ENCODE data around the gene NSUN4. TPM values are rescaled to one million over a fixed set of nuclear protein-coding genes. Genes with fewer than 3 reads are reported as not detected.

NSUN4 gene
- 12.5 TPM for polyA plus RNA-seq (2013, experiment 1 of 2)
- polyA plus RNA-seq (2013, experiment 2 of 2), result 11.9 TPM

DNA sequence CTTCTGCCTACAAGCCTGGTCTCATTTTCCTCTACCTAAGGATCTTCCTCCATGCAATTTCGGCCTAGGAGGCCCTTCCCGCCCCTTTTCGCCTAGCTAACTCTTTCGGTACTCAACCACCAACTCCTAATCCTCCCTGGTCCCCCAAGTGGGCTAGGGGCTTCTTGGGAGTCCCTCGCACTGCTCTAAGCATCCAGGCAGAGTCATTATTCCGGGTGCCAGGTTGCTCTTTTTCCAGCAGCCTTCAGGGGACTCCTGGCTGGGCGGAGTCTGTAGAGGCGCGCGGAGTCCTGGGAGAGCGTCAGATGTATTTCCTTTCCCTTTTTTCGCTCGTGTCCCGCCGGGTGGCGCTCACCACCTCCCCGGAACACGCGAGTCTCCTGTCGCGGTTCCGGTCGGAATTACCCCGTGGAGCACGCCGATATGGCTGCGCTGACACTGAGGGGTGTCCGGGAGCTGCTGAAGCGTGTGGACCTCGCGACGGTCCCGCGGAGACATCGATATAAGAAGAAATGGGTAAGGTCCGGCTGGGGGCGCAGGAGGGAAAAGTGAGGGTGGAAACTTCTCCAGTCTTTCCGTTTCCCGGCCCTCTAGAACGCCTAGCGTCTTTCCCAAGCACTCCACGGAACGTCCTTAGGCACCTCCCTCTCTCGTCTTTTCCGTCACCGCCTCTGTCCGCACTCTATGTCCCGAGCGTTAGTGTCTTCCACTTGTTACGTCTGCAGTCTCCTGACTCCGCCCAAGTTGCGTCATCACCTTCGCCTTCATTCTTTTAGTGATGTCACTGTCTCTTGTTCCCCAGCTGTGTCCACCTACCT is at the start of gene NSUN4:
NSUN4 (plus strand) TSS at position 404 of the 818 bp plus-strand sequence; CDS start at position 424, 20 bp downstream.
- peaks cover 24% of the 10 kb centered on the region for H3K36me3 ChIP-seq (ENCODE audit: insufficient read depth, low read length)
- H3K9me3 ChIP-seq (ENCODE audit: insufficient read depth, low read depth, low read length), result no peaks in the 10 kb centered on the region
- peak within 1 kb of the TSS; percentile 90 for H3K4me3 ChIP-seq (ENCODE audit: low read length)
- H3K4me1 ChIP-seq (ENCODE audit: insufficient read depth, low read length), result no peaks in the 10 kb centered on the region
- no peaks in the 10 kb centered on the region for H3K27me3 ChIP-seq (ENCODE audit: insufficient read depth, low read length)
- peak within 1 kb of the TSS; percentile 95 for H3K9ac ChIP-seq (ENCODE audit: low read depth, low read length)
- H3K27ac ChIP-seq (ENCODE audit: low read depth, low read length), result peak within 1 kb of the TSS; percentile 90
- WGBS, result under 1% methylated on average over 53 of the region's 53 CpGs

DNA sequence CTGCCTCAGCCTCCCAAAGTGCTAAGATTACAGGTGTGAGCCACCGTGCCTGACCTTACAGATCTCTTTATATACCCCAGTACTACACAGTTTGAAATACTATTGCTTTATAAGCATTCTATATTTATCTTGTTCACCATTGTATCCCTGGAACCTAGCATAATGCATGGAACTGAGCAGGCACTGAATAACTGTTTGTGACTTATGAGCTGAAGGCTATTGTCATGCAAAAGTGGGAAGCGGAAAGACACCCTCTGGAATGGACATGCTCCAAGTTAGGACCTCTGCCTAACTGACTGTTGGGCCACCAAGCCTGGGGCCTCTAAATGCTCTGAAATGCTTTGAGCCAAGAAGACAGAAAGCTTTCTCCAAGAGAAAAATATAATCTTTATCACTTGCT is 45.3 kb upstream of the NSUN4 start:
- WGBS, result 93% methylated on average over 2 of the region's 2 CpGs
- Histone ChIP-seq H3K27ac (ENCODE audit: low read depth, low read length) (no peak overlapping the region), H3K9me3 (ENCODE audit: insufficient read depth, low read depth, low read length) (no peaks in the 10 kb centered on the region), H3K4me3 (ENCODE audit: low read length) (no peak overlapping the region), H3K36me3 (ENCODE audit: insufficient read depth, low read length) (peaks cover 50% of the 10 kb centered on the region), H3K27me3 (ENCODE audit: insufficient read depth, low read length) (no peaks in the 10 kb centered on the region), H3K9ac (ENCODE audit: low read depth, low read length) (no peak overlapping the region), H3K4me1 (ENCODE audit: insufficient read depth, low read length) (peaks cover 15% of the 10 kb centered on the region)

DNA sequence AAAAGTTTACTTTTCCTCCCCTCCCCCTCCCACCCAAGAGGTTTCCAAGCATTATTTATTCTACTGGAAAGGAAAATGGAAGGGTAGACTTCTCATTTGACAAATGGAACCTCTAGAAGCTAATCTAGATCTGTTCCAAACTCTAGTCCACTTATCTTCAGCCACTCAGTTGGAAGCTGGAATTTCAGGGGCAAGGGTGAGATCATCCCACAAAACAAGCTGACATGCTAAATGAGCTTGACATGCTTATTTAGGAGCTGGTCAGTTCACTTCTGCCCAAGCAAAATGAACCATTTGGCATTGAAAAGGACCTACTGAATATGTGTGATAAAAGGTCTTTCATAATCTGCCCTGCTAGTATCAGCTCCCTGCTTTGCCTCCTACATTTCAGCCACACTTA is 42.2 kb upstream of the NSUN4 start:
- H3K4me3 ChIP-seq (ENCODE audit: low read length), result 0 out of 2 replicates have a peak overlapping the region, but pooled peaks have one; percentile 12
- no peak overlapping the region for H3K9ac ChIP-seq (ENCODE audit: low read depth, low read length)
- peaks cover 25% of the 10 kb centered on the region for H3K4me1 ChIP-seq (ENCODE audit: insufficient read depth, low read length)
- peaks cover 41% of the 10 kb centered on the region for H3K36me3 ChIP-seq (ENCODE audit: insufficient read depth, low read length)
- no peaks in the 10 kb centered on the region for H3K9me3 ChIP-seq (ENCODE audit: insufficient read depth, low read depth, low read length)
- H3K27ac ChIP-seq (ENCODE audit: low read depth, low read length), result peak overlapping the region; percentile 64; the same call in 1 of the 2 replicates
- H3K27me3 ChIP-seq (ENCODE audit: insufficient read depth, low read length), result no peaks in the 10 kb centered on the region

DNA sequence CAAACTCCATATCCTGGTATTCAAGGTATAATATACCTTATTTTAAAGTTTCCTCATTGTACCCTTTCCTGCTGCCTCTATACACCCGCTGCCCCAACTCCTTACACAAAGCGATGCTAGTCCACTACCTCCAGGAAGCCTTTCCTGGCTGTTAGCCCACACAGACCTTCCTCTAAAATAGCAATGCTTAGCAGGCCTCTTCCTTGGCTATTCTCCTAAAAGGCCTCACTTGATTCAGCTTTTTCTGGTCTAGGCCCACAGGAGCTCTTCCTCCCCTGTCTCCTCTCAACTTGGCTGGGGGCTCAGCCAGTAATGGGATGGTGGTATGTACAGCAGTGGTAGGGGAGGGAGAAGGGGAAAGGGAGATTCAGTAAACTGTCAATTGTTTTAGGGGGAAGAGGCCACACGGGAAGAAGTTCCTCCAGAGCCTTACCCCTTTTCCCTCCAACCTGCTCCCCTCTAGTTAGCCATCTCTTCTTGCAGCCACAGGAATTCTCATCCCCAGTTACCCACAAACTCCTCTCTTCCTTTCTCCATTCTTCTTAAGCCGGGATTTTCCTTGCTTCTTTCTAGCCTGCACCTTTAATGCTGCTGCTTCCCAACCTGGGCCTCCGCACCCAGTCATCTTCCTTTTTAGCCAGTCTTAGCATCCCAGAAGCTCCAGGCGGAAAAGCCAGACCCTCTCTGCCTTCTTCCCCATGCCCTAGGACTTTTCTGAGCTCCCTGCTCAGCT is 39.8 kb upstream of the NSUN4 start:
- H3K9ac ChIP-seq (ENCODE audit: low read depth, low read length), result peak overlapping the region; percentile 92
- H3K27me3 ChIP-seq (ENCODE audit: insufficient read depth, low read length), result no peaks in the 10 kb centered on the region
- no peaks in the 10 kb centered on the region for H3K9me3 ChIP-seq (ENCODE audit: insufficient read depth, low read depth, low read length)
- H3K4me3 ChIP-seq (ENCODE audit: low read length), result peak overlapping the region; percentile 82
- H3K27ac ChIP-seq (ENCODE audit: low read depth, low read length), result peak overlapping the region; percentile 33; the same call in 1 of the 2 replicates
- 64% methylated on average over 6 of the region's 6 CpGs for WGBS
- peaks cover 21% of the 10 kb centered on the region for H3K36me3 ChIP-seq (ENCODE audit: insufficient read depth, low read length)
- H3K4me1 ChIP-seq (ENCODE audit: insufficient read depth, low read length), result peaks cover 25% of the 10 kb centered on the region

DNA sequence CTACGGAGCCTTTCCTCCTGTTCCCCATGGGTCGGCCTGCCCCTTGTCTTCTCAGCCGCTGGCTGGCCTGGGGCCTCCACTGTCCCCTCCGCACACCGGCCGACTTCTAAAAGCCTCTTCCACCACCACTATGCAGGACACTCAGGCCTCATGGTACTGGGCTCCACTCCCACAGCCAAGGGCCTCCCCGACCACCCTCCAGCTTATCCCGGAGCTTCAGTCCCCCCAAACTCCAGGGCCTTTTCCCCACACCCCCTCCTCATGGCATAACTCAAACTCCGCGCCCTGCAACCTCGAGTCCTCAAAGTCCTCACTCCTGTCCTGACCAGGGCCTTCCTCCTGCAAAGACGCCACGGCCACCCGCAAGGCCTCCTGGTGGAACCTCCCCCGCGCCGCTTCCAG is 39.2 kb upstream of the NSUN4 start:
- peaks cover 20% of the 10 kb centered on the region for H3K36me3 ChIP-seq (ENCODE audit: insufficient read depth, low read length)
- peak overlapping the region; percentile 82 for H3K4me3 ChIP-seq (ENCODE audit: low read length)
- no peaks in the 10 kb centered on the region for H3K9me3 ChIP-seq (ENCODE audit: insufficient read depth, low read depth, low read length)
- no peaks in the 10 kb centered on the region for H3K27me3 ChIP-seq (ENCODE audit: insufficient read depth, low read length)
- WGBS, result 23% methylated on average over 17 of the region's 17 CpGs
- peak overlapping the region; percentile 92 for H3K27ac ChIP-seq (ENCODE audit: low read depth, low read length)
- H3K9ac ChIP-seq (ENCODE audit: low read depth, low read length), result peak overlapping the region; percentile 92
- peaks cover 25% of the 10 kb centered on the region for H3K4me1 ChIP-seq (ENCODE audit: insufficient read depth, low read length)

DNA sequence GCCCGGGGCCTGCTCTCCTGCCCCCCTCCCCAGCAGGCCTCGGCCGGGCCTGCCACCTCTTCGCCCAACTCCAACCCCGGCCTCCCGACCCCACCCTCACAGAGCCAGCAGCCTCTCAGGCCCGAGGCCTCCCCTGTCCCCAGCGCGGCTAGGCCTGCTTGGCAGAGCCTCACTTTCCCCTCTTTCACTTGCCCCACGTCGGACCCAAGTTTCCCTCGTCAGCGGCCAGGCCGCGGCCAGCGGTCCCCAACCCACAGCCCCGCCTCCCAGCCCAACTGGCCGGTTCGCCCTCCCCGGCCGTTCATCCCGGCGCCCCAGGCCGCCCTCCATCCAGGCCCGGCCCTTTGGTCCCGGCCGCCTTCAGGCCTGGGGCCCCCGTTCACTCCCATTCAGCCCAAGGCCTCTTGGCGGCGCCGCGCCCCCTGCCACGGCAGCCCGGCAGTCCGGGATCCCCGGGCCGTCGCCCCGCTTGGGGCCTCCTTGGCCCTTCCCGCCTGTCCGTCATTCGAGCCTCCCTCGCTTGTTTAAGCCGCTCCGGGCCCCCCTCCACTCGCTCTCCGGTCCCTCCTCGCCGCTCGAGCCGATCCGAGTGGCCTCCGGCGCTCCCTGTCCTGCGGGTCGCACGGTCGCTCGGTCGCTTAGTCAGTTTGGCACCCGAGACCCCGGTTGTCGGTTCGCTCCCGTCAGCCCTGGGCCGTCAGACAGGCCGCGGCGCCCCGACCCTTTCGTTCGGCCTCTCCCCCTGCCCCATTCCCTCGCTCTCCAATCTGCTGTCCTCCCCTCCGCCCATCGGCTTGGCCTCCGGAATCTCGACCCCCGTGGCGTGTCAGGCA is 38.6 kb upstream of the NSUN4 start:
- Histone ChIP-seq H3K27ac (ENCODE audit: low read depth, low read length) (peak overlapping the region; percentile 92), H3K27me3 (ENCODE audit: insufficient read depth, low read length) (no peaks in the 10 kb centered on the region), H3K36me3 (ENCODE audit: insufficient read depth, low read length) (peaks cover 14% of the 10 kb centered on the region)

DNA sequence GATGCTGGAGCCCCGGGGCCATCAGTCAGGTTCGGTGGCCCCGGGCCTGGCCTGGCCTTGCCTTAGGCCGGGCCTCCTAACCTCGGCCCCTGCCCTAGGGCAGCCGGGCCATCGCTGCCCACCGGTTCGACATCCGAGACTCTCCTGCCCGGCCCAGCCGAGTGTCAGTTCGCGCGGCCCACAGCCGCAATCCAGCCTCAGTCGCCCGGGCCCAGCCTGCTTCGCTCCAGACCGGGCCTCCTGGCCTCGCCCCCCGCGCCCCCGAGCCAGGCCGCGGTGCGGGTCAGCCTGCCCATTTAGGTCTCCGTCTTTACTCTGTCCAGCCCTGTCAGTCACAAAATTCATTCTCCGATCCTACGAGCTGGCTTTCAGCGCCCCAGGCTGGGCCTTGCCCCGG is 38.0 kb upstream of the NSUN4 start:
- H3K9me3 ChIP-seq (ENCODE audit: insufficient read depth, low read depth, low read length), result no peaks in the 10 kb centered on the region
- WGBS, result 0% methylated on average over 32 of the region's 32 CpGs

More for the DNA sequence above, 38.6 kb upstream of the NSUN4 start:
- Histone ChIP-seq H3K4me3 (ENCODE audit: low read length) (peak overlapping the region; percentile 82), H3K4me1 (ENCODE audit: insufficient read depth, low read length) (peaks cover 28% of the 10 kb centered on the region), H3K9me3 (ENCODE audit: insufficient read depth, low read depth, low read length) (no peaks in the 10 kb centered on the region), H3K9ac (ENCODE audit: low read depth, low read length) (peak overlapping the region; percentile 92)
- under 1% methylated on average over 79 of the region's 79 CpGs for WGBS

DNA sequence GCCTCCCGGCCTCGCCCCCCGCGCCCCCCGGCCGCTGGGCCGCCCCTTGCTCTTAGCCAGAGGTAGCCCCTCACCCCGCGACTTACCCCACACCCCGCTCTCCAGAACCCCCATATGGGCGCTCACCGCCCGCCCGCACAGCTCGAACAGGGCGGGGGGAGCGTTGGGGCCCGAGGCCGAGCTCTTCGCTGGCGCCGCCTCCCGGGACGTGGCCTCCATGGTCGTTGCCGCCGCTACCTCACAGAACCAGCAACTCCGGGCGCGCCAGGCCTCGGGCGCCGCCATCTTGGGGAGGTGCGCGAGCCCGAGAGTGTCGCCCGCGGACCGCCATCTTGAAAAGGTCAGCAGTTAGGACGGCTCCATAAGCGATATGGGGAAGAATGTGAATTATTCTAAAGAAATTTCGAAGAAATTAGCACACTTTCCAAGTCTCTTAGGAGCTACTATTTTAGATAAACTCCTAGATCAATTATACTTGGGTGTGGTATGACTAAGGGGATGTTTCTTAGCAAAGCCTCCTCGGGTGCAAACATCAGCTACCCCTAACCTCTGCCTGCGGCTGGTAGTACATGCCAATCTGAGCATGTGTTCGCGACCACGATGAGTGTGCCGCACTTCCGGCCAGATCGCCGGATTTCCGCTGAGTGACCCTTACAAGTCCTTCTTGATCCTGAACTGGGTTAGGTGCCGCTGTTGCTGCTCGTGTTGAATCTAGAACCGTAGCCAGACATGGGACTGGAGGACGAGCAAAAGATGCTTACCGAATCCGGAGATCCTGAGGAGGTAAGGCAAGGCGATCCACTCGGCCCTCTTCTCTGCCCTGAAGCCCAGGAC is 37.4 kb upstream of the NSUN4 start, which contains the start of the genes LRRC41 and UQCRH:
LRRC41 (minus strand) TSS at position 579 of the 834 bp plus-strand sequence; CDS start at position 285, 294 bp downstream.
UQCRH (plus strand) TSS at position 661 of the 834 bp plus-strand sequence; CDS start at position 730, 69 bp downstream.
- WGBS, result under 1% methylated on average over 58 of the region's 61 CpGs
- H3K36me3 ChIP-seq (ENCODE audit: insufficient read depth, low read length), result peaks cover 13% of the 10 kb centered on the region; the same call in 1 of the 2 replicates
- peak within 1 kb of the TSS; percentile 92 for H3K27ac ChIP-seq (ENCODE audit: low read depth, low read length)
- peaks cover 33% of the 10 kb centered on the region for H3K4me1 ChIP-seq (ENCODE audit: insufficient read depth, low read length)
- H3K9me3 ChIP-seq (ENCODE audit: insufficient read depth, low read depth, low read length), result no peaks in the 10 kb centered on the region
- no peaks in the 10 kb centered on the region for H3K27me3 ChIP-seq (ENCODE audit: insufficient read depth, low read length)
- peak within 1 kb of the TSS; percentile 82 for H3K4me3 ChIP-seq (ENCODE audit: low read length)
- H3K9ac ChIP-seq (ENCODE audit: low read depth, low read length), result peak within 1 kb of the TSS; percentile 92

More for the DNA sequence above, 38.0 kb upstream of the NSUN4 start:
- Histone ChIP-seq H3K4me3 (ENCODE audit: low read length) (peak overlapping the region; percentile 82), H3K36me3 (ENCODE audit: insufficient read depth, low read length) (peaks cover 13% of the 10 kb centered on the region), H3K9ac (ENCODE audit: low read depth, low read length) (peak overlapping the region; percentile 92), H3K27me3 (ENCODE audit: insufficient read depth, low read length) (no peaks in the 10 kb centered on the region), H3K4me1 (ENCODE audit: insufficient read depth, low read length) (peaks cover 33% of the 10 kb centered on the region), H3K27ac (ENCODE audit: low read depth, low read length) (peak overlapping the region; percentile 92)

DNA sequence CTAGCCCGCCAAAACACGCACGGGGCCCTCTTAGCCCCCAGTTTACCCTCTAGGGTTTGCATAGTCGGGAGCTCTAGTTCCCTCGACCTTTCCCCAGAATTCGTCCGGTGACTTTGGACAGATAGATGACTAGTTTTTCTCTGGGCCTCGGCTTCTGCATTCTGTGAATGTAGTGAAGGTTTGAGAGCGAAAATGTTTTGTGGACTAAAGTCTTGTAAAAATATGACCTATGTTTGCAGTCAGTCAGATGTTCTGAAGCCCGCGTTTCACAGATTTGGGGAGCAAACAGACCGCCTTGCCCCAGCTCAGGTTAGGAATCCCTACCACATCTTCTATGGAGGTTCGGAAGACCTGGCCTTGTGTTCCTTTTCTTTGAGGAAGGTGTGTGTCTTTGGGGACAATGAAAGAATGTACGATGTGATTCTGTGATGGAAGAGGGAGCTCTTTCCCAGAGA is 36.7 kb upstream of the NSUN4 start:
- Histone ChIP-seq H3K4me1 (ENCODE audit: insufficient read depth, low read length) (peaks cover 26% of the 10 kb centered on the region), H3K4me3 (ENCODE audit: low read length) (peak overlapping the region; percentile 82), H3K9me3 (ENCODE audit: insufficient read depth, low read depth, low read length) (no peaks in the 10 kb centered on the region), H3K36me3 (ENCODE audit: insufficient read depth, low read length) (peaks cover 19% of the 10 kb centered on the region), H3K27ac (ENCODE audit: low read depth, low read length) (peak overlapping the region; percentile 92), H3K27me3 (ENCODE audit: insufficient read depth, low read length) (no peaks in the 10 kb centered on the region), H3K9ac (ENCODE audit: low read depth, low read length) (peak overlapping the region; percentile 92)
- under 1% methylated on average over 14 of the region's 14 CpGs for WGBS

DNA sequence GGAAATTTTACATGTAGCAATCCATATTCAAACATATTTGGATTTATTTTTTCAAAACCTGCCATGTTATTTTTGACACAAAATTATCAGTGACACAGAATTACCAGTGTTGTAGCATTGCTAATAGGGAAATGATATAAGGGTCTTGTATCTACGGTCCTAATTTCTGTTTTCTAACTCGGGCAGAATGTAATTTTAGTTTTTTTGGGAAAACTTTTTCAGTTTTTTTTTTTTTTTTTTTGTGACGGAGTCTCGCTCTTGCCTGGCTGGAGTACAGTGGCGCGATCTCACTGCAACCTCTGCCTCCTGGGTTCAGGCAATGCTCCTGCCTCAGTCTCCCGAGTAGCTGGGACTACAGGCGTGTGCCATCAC is 34.5 kb upstream of the NSUN4 start:
- peaks cover 14% of the 10 kb centered on the region for H3K4me1 ChIP-seq (ENCODE audit: insufficient read depth, low read length)
- 0 out of 2 replicates have a peak overlapping the region, but pooled peaks have one; percentile 12 for H3K4me3 ChIP-seq (ENCODE audit: low read length)
- H3K27me3 ChIP-seq (ENCODE audit: insufficient read depth, low read length), result no peaks in the 10 kb centered on the region
- H3K27ac ChIP-seq (ENCODE audit: low read depth, low read length), result no peak overlapping the region
- 94% methylated on average over 8 of the region's 8 CpGs for WGBS
- no peak overlapping the region for H3K9ac ChIP-seq (ENCODE audit: low read depth, low read length)
- no peaks in the 10 kb centered on the region for H3K9me3 ChIP-seq (ENCODE audit: insufficient read depth, low read depth, low read length)
- peaks cover 38% of the 10 kb centered on the region for H3K36me3 ChIP-seq (ENCODE audit: insufficient read depth, low read length)

All from HUES64 (cell line).